BJ (cell line): ENCODE measurements around the gene SMIM20. TPM values are rescaled to one million over a fixed set of nuclear protein-coding genes. Genes with fewer than 3 reads are reported as not detected.

Experiments
- CTCF ChIA-PET: fragments of 350-600 bp; formaldehyde crosslinking; extraction: SDS; loops from one replicate; lab custom pipeline; 2021; ENCODE audit warnings: antibody characterized with exemption, inconsistent platforms; lab: Yijun Ruan, JAX
- POLR2A ChIA-PET: fragments of 300-600 bp; sonication (Branson Sonifier 250); formaldehyde crosslinking; extraction: SDS; loops from one replicate; lab custom pipeline; 2021; ENCODE audit warnings: antibody characterized with exemption; lab: Charles Lee
- DNase-seq: peaks from one replicate; pipeline ENCODE4 v3.0.0-alpha.2; 2011; ENCODE audit warnings: low read depth
- H3K27me3 ChIP-seq: 2 replicates; pipeline ENCODE4 v1.6.0; 2011; ENCODE audit warnings: low read length; ENCODE audit not compliant: control insufficient read depth, insufficient read depth
- H3K36me3 ChIP-seq: 2 replicates; pipeline ENCODE4 v1.5.1; 2011; ENCODE audit warnings: low read length; ENCODE audit not compliant: control insufficient read depth, insufficient read depth
- H3K4me3 ChIP-seq: 2 replicates; pipeline ENCODE4 v1.5.1; 2011; ENCODE audit warnings: low read depth, mild to moderate bottlenecking, control low read depth, low read length
- polyA plus RNA-seq: library from polyadenylated mRNA; depleted of rRNA; stranded (reverse); fragments of >200 nt; gene quantifications from 2 replicates; pipeline ENCODE4 v1.2.3, GENCODE V29; 2011
- TF ChIP-seq, protein P1 (sequence below): IDR thresholded peaks from 2 replicates; pipeline ENCODE4 v1.5.1; 2011; ENCODE audit warnings: low read depth, mild to moderate bottlenecking, control low read depth, inconsistent platforms, low read length, moderate library complexity; ENCODE audit not compliant: insufficient read depth

Gene SMIM20
- polyA plus RNA-seq, 1 experiment = 15.7 TPM

DNA sequence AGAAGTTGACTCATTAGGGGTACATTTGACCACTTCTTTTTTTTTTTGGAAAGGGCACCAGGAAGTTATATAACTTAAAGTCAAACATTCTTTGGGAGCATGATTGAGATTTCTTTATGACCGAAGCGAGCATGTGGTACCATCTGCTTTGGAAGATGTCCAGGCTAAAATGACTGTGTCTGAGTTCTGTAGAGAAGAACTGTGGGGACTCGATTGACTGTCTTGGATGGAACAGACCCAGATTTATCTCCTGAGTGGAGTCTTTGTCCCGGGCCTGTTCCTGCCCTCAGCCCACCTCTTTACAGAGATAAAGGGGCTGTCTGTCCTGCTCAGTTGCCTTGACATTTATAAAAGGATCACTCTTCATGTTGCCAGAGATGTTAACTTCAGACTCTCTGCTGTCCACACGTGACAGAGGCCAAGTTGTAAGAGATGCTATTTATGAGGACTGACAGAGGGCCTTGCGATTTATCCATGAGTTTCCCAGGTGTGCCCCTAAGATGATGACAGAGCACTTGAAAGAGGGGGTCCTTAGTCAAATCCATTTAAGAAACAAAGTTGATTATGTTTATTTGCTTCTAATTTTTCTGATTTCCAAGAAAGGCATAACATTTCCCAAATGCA is 16.8 kb downstream of the SMIM20 start:
- Histone ChIP-seq H3K27me3 (peaks cover 3% of the 10 kb centered on the region; the same call in 1 of the 2 replicates), H3K36me3 (no peaks in the 10 kb centered on the region), H3K4me3 (no peak overlapping the region)
- no peak for DNase-seq
- CTCF ChIA-PET = no interaction called here
- TF ChIP-seq, protein P1, sequence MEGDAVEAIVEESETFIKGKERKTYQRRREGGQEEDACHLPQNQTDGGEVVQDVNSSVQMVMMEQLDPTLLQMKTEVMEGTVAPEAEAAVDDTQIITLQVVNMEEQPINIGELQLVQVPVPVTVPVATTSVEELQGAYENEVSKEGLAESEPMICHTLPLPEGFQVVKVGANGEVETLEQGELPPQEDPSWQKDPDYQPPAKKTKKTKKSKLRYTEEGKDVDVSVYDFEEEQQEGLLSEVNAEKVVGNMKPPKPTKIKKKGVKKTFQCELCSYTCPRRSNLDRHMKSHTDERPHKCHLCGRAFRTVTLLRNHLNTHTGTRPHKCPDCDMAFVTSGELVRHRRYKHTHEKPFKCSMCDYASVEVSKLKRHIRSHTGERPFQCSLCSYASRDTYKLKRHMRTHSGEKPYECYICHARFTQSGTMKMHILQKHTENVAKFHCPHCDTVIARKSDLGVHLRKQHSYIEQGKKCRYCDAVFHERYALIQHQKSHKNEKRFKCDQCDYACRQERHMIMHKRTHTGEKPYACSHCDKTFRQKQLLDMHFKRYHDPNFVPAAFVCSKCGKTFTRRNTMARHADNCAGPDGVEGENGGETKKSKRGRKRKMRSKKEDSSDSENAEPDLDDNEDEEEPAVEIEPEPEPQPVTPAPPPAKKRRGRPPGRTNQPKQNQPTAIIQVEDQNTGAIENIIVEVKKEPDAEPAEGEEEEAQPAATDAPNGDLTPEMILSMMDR = no peak
- POLR2A ChIA-PET = no interaction called here

DNA sequence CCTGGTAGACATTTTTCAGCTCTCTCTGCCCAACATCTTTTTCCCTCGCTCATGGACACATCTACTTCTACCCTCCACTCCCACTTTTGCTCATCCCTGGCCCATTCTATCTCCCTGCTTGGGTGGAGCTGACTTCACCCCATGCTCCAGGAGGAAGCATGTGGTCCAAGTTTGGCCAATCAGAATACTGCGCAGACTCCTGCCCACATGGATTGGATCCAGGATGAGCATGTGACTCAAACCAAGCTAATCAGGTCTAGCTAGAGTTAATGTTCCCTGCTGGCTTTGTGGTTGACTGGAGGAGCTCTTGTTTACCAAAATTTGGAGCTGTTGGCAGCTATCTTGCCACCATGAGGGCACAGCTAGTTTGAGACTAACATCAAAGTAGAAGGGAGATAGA is 22.7 kb downstream of the SMIM20 start:
- no peaks in the 10 kb centered on the region for H3K36me3 ChIP-seq
- DNase-seq = no peak
- no peak overlapping the region for H3K4me3 ChIP-seq
- TF ChIP-seq, protein P1 = no peak
- H3K27me3 ChIP-seq = peaks cover 3% of the 10 kb centered on the region; the same call in 1 of the 2 replicates
- ChIA-PET CTCF (interaction anchor here (0.5 to 1.0 kb wide), 2 partner anchors 29 to 168 kb away, joined by 3 read pairs; no protein-coding TSS in a partner anchor), POLR2A (interaction anchor here (0.6 kb wide), 1 partner anchor 1842 kb away, joined by 3 read pairs; no protein-coding TSS in a partner anchor)

DNA sequence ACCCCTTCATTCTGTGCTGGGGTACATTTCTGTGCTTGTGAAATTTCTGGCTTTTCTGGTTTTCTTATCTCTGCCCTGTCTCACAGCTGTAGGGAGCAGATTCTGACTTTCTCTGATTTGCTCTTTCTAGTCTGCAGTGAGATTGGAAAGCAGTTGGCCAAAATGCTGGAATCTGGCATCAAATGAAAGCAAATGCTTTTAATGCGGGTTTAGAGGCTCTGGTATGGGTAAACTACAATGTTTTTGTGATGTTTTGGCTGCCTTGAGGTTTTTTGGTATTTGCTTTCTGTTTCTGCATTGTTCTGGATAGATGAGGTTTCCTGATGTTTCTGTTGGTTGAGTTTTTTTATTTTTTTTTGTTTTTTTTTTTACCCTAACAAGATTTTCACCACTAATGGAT is 23.8 kb downstream of the SMIM20 start:
- TF ChIP-seq, protein P1 = no peak
- Histone ChIP-seq H3K4me3 (no peak overlapping the region), H3K27me3 (peaks cover 5% of the 10 kb centered on the region; the same call in 1 of the 2 replicates), H3K36me3 (no peaks in the 10 kb centered on the region)
- CTCF ChIA-PET = interaction anchor here (1.3 to 1.6 kb wide), 2 partner anchors 11 to 21 kb away, joined by 3 to 4 read pairs; no protein-coding TSS in a partner anchor
- POLR2A ChIA-PET = no interaction called here
- no peak for DNase-seq

DNA sequence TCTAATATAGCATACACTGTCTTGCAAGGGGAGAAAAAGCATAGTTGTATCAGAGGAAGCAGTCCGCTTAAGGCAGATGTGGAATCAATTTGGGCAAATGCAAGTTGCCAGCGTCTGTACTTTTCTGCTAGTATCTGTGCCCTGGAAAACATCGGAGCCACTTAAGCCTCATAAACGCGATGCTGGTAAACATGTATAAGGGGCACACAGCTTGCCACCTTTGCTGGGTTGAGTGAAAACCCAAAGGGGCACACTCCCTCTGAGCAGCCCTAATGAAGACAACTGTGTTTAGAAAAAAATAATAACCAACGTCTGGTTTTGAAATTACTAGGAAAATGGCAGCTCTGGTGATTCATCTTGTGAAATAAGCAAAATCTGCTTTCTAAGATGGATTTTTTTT is 24.3 kb downstream of the SMIM20 start:
- Histone ChIP-seq H3K4me3 (no peak overlapping the region), H3K36me3 (no peaks in the 10 kb centered on the region), H3K27me3 (peaks cover 5% of the 10 kb centered on the region; the same call in 1 of the 2 replicates)
- TF ChIP-seq, protein P1 = no peak
- no peak for DNase-seq
- POLR2A ChIA-PET = no interaction called here
- CTCF ChIA-PET = interaction anchor here (0.6 to 1.6 kb wide), 5 partner anchors 10 to 21 kb away, joined by 3 to 4 read pairs (median 3); no protein-coding TSS in a partner anchor

DNA sequence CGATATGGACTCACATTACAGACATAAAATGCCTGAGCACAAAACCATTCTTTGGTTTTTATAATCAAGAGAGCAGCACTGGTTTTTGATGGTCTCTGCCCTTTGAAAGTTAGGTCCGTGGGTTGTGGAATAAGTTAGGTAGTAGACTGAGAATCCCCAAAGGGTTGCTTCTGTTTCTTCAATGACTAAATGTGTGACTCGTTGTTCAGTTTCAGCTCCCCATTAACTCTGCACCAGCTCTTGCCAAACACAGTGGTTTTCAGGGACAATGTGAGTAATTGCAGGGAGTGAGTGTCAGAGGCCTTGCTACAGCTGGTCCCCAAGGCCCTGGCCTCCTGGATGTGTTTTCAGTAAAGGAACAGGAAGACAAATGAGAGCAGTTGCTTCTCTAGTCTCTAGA is 24.8 kb downstream of the SMIM20 start:
- H3K27me3 ChIP-seq = peaks cover 7% of the 10 kb centered on the region
- TF ChIP-seq, protein P1 = no peak
- H3K4me3 ChIP-seq = no peak overlapping the region
- DNase-seq = no peak
- H3K36me3 ChIP-seq = no peaks in the 10 kb centered on the region
- CTCF ChIA-PET = interaction anchor here (0.6 to 1.7 kb wide), 6 partner anchors 10 to 22 kb away, joined by 3 to 8 read pairs (median 3); no protein-coding TSS in a partner anchor
- POLR2A ChIA-PET = no interaction called here
